SK-N-SH treated with all-trans-retinoic acid at 6 μM for 48 hours (cell line): ENCODE measurements around the gene GJA4.

Experiments
- ATAC-seq: fragments of 200-7000 bp; cut with Tn5 transposase; 3 replicates; pipeline ENCODE4 v1.9.1; 2020; ENCODE audit warnings: mild to moderate bottlenecking, moderate library complexity
- ARNTL ChIP-seq: fragments of 450-650 bp; formaldehyde crosslinking; IDR thresholded peaks from 2 replicates; pipeline ENCODE4 v1.5.0; 2020; ENCODE audit warnings: low read depth, mild to moderate bottlenecking, moderate library complexity, borderline replicate concordance
- BACH2 ChIP-seq: fragments of 250-450 bp; sonication (Bioruptor Pico); IDR thresholded peaks from 2 replicates; pipeline ENCODE4 v1.9.0; 2021; ENCODE audit warnings: mild to moderate bottlenecking, borderline replicate concordance
- CSDC2 ChIP-seq: fragments of 250-450 bp; sonication (Bioruptor Pico); IDR thresholded peaks from 2 replicates; pipeline ENCODE4 v1.5.0; 2020; ENCODE audit warnings: mild to moderate bottlenecking, moderate library complexity
- ESRRG ChIP-seq: fragments of 250-450 bp; sonication (Bioruptor Pico); IDR thresholded peaks from 2 replicates; pipeline ENCODE4 v1.6.1; 2021; ENCODE audit warnings: mild to moderate bottlenecking
- ISL1 ChIP-seq: fragments of 250-450 bp; sonication (Bioruptor Pico); IDR thresholded peaks from 2 replicates; pipeline ENCODE4 v2.1.2; 2022; ENCODE audit warnings: mild to moderate bottlenecking, moderate library complexity
- RARB ChIP-seq: fragments of 250-450 bp; sonication (Bioruptor Pico); IDR thresholded peaks from 2 replicates; pipeline ENCODE4 v1.8.0; 2021; ENCODE audit warnings: mild to moderate bottlenecking, moderate library complexity
- TCF4 ChIP-seq: fragments of 250-450 bp; sonication (Bioruptor Pico); IDR thresholded peaks from 2 replicates; pipeline ENCODE4 v1.8.0; 2021; ENCODE audit warnings: mild to moderate bottlenecking, moderate library complexity, borderline replicate concordance
- TOX ChIP-seq: fragments of 250-450 bp; sonication (Bioruptor Pico); IDR thresholded peaks from 2 replicates; pipeline ENCODE4 v1.8.0; 2021; ENCODE audit warnings: mild to moderate bottlenecking, moderate library complexity, borderline replicate concordance
- ZC3H10 ChIP-seq: fragments of 250-450 bp; sonication (Bioruptor Pico); IDR thresholded peaks from 2 replicates; pipeline ENCODE4 v1.5.1; 2021; ENCODE audit warnings: mild to moderate bottlenecking, moderate library complexity
- ZFP3 ChIP-seq: fragments of 250-450 bp; sonication (Bioruptor Pico); IDR thresholded peaks from 2 replicates; pipeline ENCODE4 v1.5.0; 2020; ENCODE audit warnings: mild to moderate bottlenecking, moderate library complexity
- ZNF565 ChIP-seq: fragments of 450-650 bp; formaldehyde crosslinking; conservative IDR thresholded peaks from 2 replicates; pipeline ENCODE4 v1.5.0; 2020; ENCODE audit warnings: low read depth, mild to moderate bottlenecking, moderate library complexity
- ZNF70 ChIP-seq: fragments of 450-650 bp; formaldehyde crosslinking; IDR thresholded peaks from 2 replicates; pipeline ENCODE4 v1.5.0; 2020; ENCODE audit warnings: mild to moderate bottlenecking, moderate library complexity
- ZNF8 ChIP-seq: fragments of 450-650 bp; formaldehyde crosslinking; IDR thresholded peaks from 2 replicates; pipeline ENCODE4 v1.5.0; 2020; ENCODE audit warnings: mild to moderate bottlenecking, moderate library complexity
- TF ChIP-seq, protein P1 (sequence below): fragments of 250-450 bp; sonication (Bioruptor Pico); IDR thresholded peaks from 2 replicates; pipeline ENCODE4 v1.5.1; 2020; ENCODE audit warnings: low read depth, mild to moderate bottlenecking, moderate library complexity
- TF ChIP-seq, protein P2 (sequence below): fragments of 250-450 bp; sonication (Bioruptor Pico); IDR thresholded peaks from 2 replicates; pipeline ENCODE4 v1.8.0; 2020; ENCODE audit warnings: mild to moderate bottlenecking, moderate library complexity, borderline replicate concordance
- TF ChIP-seq, protein P3 (sequence below): fragments of 250-450 bp; sonication (Bioruptor Pico); IDR thresholded peaks from 2 replicates; pipeline ENCODE4 v1.5.1; 2021; ENCODE audit warnings: mild to moderate bottlenecking, moderate library complexity
- TF ChIP-seq, protein P4 (sequence below): fragments of 250-450 bp; sonication (Bioruptor Pico); IDR thresholded peaks from 2 replicates; pipeline ENCODE4 v1.8.0; 2021; ENCODE audit warnings: low read depth, mild to moderate bottlenecking, moderate library complexity, borderline replicate concordance
- TF ChIP-seq, protein P5 (sequence below): fragments of 250-450 bp; sonication (Bioruptor Pico); IDR thresholded peaks from 2 replicates; pipeline ENCODE4 v1.5.0; 2020; ENCODE audit warnings: mild to moderate bottlenecking, moderate library complexity

The GJA4 gene

DNA sequence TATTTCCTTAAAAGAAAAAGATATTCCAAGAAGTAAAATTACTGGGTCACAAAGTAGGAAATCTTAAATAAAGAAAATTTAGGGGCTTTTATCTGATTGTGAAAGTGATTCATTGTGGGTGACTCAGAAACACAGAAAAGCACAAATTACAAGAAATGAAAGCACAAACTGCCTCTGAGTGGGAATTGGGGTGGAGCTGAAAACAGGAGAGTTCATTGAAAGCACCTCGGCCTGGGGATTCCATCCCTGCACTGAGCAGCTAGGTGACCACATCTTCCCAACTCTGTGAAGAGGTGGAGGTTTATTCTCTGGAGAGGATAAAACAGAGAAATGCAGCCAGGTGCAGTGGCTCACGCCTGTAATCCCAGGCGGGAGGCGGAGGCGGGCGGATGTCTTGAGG, 7.4 kb downstream of the GJA4 start:
- TF ChIP-seq ZNF565 (no peak), RARB (no peak), TOX (no peak), TCF4 (CRISPR knock-in tag) (no peak), ESRRG (no peak), ZNF70 (CRISPR knock-in tag) (no peak), ARNTL (CRISPR knock-in tag) (no peak), ZC3H10 (CRISPR knock-in tag) (no peak), ZFP3 (CRISPR knock-in tag) (no peak)
- TF ChIP-seq, protein P1, sequence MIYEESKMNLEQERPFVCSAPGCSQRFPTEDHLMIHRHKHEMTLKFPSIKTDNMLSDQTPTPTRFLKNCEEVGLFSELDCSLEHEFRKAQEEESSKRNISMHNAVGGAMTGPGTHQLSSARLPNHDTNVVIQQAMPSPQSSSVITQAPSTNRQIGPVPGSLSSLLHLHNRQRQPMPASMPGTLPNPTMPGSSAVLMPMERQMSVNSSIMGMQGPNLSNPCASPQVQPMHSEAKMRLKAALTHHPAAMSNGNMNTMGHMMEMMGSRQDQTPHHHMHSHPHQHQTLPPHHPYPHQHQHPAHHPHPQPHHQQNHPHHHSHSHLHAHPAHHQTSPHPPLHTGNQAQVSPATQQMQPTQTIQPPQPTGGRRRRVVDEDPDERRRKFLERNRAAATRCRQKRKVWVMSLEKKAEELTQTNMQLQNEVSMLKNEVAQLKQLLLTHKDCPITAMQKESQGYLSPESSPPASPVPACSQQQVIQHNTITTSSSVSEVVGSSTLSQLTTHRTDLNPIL (CRISPR knock-in tag): no peak
- TF ChIP-seq, protein P2, sequence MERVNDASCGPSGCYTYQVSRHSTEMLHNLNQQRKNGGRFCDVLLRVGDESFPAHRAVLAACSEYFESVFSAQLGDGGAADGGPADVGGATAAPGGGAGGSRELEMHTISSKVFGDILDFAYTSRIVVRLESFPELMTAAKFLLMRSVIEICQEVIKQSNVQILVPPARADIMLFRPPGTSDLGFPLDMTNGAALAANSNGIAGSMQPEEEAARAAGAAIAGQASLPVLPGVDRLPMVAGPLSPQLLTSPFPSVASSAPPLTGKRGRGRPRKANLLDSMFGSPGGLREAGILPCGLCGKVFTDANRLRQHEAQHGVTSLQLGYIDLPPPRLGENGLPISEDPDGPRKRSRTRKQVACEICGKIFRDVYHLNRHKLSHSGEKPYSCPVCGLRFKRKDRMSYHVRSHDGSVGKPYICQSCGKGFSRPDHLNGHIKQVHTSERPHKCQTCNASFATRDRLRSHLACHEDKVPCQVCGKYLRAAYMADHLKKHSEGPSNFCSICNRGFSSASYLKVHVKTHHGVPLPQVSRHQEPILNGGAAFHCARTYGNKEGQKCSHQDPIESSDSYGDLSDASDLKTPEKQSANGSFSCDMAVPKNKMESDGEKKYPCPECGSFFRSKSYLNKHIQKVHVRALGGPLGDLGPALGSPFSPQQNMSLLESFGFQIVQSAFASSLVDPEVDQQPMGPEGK (CRISPR knock-in tag): no peak
- TF ChIP-seq, protein P3, sequence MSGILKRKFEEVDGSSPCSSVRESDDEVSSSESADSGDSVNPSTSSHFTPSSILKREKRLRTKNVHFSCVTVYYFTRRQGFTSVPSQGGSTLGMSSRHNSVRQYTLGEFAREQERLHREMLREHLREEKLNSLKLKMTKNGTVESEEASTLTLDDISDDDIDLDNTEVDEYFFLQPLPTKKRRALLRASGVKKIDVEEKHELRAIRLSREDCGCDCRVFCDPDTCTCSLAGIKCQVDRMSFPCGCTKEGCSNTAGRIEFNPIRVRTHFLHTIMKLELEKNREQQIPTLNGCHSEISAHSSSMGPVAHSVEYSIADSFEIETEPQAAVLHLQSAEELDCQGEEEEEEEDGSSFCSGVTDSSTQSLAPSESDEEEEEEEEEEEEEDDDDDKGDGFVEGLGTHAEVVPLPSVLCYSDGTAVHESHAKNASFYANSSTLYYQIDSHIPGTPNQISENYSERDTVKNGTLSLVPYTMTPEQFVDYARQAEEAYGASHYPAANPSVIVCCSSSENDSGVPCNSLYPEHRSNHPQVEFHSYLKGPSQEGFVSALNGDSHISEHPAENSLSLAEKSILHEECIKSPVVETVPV (CRISPR knock-in tag): no peak

DNA sequence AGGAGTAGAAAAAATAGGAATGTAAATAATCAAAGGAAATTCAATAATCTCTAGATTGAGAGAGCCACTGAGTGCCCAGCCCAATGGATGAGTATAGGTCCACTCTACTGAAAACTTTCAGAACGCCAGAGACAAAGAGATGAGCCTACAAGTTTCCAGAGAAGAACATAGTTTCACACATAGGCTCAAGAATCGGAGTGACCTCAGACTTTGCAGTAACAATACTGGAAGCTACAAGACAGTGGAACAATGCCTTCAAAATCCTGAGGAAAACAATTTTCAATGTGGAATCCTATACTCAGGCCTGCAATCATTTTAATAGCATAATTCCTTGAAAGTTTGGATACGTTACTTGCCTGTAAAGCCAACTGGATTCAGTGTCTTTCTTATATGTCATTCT, 11.0 kb downstream of the GJA4 start:
- TF ChIP-seq, protein P3 (CRISPR knock-in tag): no peak
- TF ChIP-seq, protein P4, sequence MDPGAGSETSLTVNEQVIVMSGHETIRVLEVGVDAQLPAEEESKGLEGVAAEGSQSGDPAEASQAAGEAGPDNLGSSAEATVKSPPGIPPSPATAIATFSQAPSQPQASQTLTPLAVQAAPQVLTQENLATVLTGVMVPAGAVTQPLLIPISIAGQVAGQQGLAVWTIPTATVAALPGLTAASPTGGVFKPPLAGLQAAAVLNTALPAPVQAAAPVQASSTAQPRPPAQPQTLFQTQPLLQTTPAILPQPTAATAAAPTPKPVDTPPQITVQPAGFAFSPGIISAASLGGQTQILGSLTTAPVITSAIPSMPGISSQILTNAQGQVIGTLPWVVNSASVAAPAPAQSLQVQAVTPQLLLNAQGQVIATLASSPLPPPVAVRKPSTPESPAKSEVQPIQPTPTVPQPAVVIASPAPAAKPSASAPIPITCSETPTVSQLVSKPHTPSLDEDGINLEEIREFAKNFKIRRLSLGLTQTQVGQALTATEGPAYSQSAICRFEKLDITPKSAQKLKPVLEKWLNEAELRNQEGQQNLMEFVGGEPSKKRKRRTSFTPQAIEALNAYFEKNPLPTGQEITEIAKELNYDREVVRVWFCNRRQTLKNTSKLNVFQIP (CRISPR knock-in tag): no peak
- TF ChIP-seq TCF4 (CRISPR knock-in tag): no peak
- no peak for TF ChIP-seq ISL1
- TF ChIP-seq, protein P5, sequence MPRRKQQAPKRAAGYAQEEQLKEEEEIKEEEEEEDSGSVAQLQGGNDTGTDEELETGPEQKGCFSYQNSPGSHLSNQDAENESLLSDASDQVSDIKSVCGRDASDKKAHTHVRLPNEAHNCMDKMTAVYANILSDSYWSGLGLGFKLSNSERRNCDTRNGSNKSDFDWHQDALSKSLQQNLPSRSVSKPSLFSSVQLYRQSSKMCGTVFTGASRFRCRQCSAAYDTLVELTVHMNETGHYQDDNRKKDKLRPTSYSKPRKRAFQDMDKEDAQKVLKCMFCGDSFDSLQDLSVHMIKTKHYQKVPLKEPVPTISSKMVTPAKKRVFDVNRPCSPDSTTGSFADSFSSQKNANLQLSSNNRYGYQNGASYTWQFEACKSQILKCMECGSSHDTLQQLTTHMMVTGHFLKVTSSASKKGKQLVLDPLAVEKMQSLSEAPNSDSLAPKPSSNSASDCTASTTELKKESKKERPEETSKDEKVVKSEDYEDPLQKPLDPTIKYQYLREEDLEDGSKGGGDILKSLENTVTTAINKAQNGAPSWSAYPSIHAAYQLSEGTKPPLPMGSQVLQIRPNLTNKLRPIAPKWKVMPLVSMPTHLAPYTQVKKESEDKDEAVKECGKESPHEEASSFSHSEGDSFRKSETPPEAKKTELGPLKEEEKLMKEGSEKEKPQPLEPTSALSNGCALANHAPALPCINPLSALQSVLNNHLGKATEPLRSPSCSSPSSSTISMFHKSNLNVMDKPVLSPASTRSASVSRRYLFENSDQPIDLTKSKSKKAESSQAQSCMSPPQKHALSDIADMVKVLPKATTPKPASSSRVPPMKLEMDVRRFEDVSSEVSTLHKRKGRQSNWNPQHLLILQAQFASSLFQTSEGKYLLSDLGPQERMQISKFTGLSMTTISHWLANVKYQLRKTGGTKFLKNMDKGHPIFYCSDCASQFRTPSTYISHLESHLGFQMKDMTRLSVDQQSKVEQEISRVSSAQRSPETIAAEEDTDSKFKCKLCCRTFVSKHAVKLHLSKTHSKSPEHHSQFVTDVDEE (CRISPR knock-in tag): no peak
- no peak for TF ChIP-seq ZFP3 (CRISPR knock-in tag)
- TF ChIP-seq, protein P1 (CRISPR knock-in tag): no peak
- TF ChIP-seq ZNF8: no peak
- no peak for TF ChIP-seq BACH2
- no peak for TF ChIP-seq ZNF565
- no peak for TF ChIP-seq ARNTL (CRISPR knock-in tag)
- no peak for TF ChIP-seq ESRRG
- no peak for ATAC-seq

More for the DNA sequence above, 7.4 kb downstream of the GJA4 start:
- ATAC-seq: no peak

DNA sequence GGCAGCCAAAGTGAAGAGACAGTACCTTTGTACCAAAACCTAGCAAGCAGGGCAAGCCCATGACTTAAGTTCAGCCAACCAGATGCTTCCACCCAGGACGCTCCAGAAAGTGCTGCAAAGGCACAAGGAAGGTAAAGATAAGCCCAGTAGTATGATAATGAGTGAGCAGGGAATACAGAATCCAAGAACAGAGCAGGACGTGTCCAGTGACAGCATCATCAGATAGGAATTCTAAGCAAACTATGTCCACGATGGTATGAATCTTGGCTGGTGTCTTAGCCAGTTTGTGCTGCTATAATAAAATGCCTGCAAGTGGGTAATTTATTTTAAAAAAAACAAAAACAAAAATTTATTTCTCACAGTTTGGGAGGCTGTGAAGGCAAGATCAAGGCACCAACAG, 13.6 kb downstream of the GJA4 start:
- ATAC-seq: peak; percentile 25; the same call in 1 of the 3 replicates
- TF ChIP-seq, protein P4 (CRISPR knock-in tag): no peak
- TF ChIP-seq, protein P3 (CRISPR knock-in tag): no peak
- TF ChIP-seq ISL1 (no peak), CSDC2 (CRISPR knock-in tag) (no peak)
